ENCODE results near the gene ADAMTSL5. TPM values are rescaled to one million over a fixed set of nuclear protein-coding genes. Genes with fewer than 3 reads are reported as not detected.
"Not testable (repeated sequence)": the region's sequence is repeated elsewhere in the genome, so short reads cannot be mapped to it uniquely, and the experiment has no call there.

Gene ADAMTSL5
- total and polyA plus RNA-seq, 2 donors (not counting 1 experiment from before 2014, with no cell fraction given): 3.1 to 4.7 TPM

- no peak for TF ChIP-seq CTCF (conservative IDR thresholded peaks at IDR 0.05 in 1 of 2, IDR thresholded peaks at IDR 0.05 in 1 of 2; ENCODE audit: low read depth in 1 of 2, low read length in 2 of 2)
- no peak for TF ChIP-seq EZH2 (IDR thresholded peaks at IDR 0.05; ENCODE audit: low read length, missing control alignments)
- Histone ChIP-seq H3K4me3 (replicated peaks in 1 of 4; ENCODE audit: control extremely low read depth in 1 of 4, insufficient read depth in 1 of 4, low read depth in 3 of 4, low read length in 4 of 4) (no peak overlapping the region), H3K9ac (ENCODE audit: insufficient read depth, low read length) (peak overlapping the region; percentile 23), H4K20me1 (ENCODE audit: control insufficient read depth, extremely low read depth, insufficient read depth, low read length) (no peaks in the 10 kb centered on the region), H3K79me2 (ENCODE audit: control insufficient read depth, insufficient read depth, low read length) (no peaks in the 10 kb centered on the region), H3K27ac (ENCODE audit: insufficient read depth, low read length) (no peak overlapping the region), H3K9me3 (ENCODE audit: control insufficient read depth, insufficient read depth, low read depth, low read length) (no peaks in the 10 kb centered on the region), H3K4me1 (ENCODE audit: control insufficient read depth, extremely low read depth, insufficient read depth, low read length) (no peaks in the 10 kb centered on the region), H3K36me3 (ENCODE audit: control insufficient read depth, insufficient read depth, low read length) (no peaks in the 10 kb centered on the region), H2AFZ (ENCODE audit: low read length) (no peak overlapping the region), H3K4me2 (ENCODE audit: extremely low read depth, insufficient read depth, low read length) (no peak overlapping the region), H3K27me3 (ENCODE audit: control insufficient read depth, insufficient read depth, low read length) (peaks cover 21% of the 10 kb centered on the region)
- no peak for DNase-seq (ENCODE audit: low read depth in 2 of 2)
Observed at GRCh38 chr19:1521636-1522035, 8.8 kb upstream of the ADAMTSL5 start.

GRCh38 chr19:1520203-1520780 lies 7.5 kb upstream of the ADAMTSL5 start:
- TF ChIP-seq EZH2 (IDR thresholded peaks at IDR 0.05; ENCODE audit: low read length, missing control alignments): no peak
- no peak for DNase-seq (ENCODE audit: low read depth in 2 of 2)
- H3K4me3 ChIP-seq (replicated peaks in 1 of 4; ENCODE audit: control extremely low read depth in 1 of 4, insufficient read depth in 1 of 4, low read depth in 3 of 4, low read length in 4 of 4): no peak overlapping the region

GRCh38 chr19:1519802-1520201 lies 7.0 kb upstream of the ADAMTSL5 start:
- not testable (repeated sequence) for H3K4me3 ChIP-seq (replicated peaks in 1 of 4; ENCODE audit: control extremely low read depth in 1 of 4, insufficient read depth in 1 of 4, low read depth in 3 of 4, low read length in 4 of 4); H4K20me1 ChIP-seq (ENCODE audit: control insufficient read depth, extremely low read depth, insufficient read depth, low read length); H3K4me1 ChIP-seq (ENCODE audit: control insufficient read depth, extremely low read depth, insufficient read depth, low read length); H3K9me3 ChIP-seq (ENCODE audit: control insufficient read depth, insufficient read depth, low read depth, low read length); H3K79me2 ChIP-seq (ENCODE audit: control insufficient read depth, insufficient read depth, low read length); H3K27ac ChIP-seq (ENCODE audit: insufficient read depth, low read length); H3K4me2 ChIP-seq (ENCODE audit: extremely low read depth, insufficient read depth, low read length); H3K36me3 ChIP-seq (ENCODE audit: control insufficient read depth, insufficient read depth, low read length); H2AFZ ChIP-seq (ENCODE audit: low read length); DNase-seq (ENCODE audit: low read depth in 2 of 2); H3K9ac ChIP-seq (ENCODE audit: insufficient read depth, low read length)
- peaks cover 16% of the 10 kb centered on the region for H3K27me3 ChIP-seq (ENCODE audit: control insufficient read depth, insufficient read depth, low read length)

More at GRCh38 chr19:1520203-1520780, 7.5 kb upstream of the ADAMTSL5 start:
- Histone ChIP-seq H3K27me3 (ENCODE audit: control insufficient read depth, insufficient read depth, low read length) (peaks cover 20% of the 10 kb centered on the region), H3K4me2 (ENCODE audit: extremely low read depth, insufficient read depth, low read length) (no peak overlapping the region), H3K4me1 (ENCODE audit: control insufficient read depth, extremely low read depth, insufficient read depth, low read length) (no peaks in the 10 kb centered on the region), H2AFZ (ENCODE audit: low read length) (no peak overlapping the region), H3K9me3 (ENCODE audit: control insufficient read depth, insufficient read depth, low read depth, low read length) (no peaks in the 10 kb centered on the region), H3K36me3 (ENCODE audit: control insufficient read depth, insufficient read depth, low read length) (no peaks in the 10 kb centered on the region), H3K27ac (ENCODE audit: insufficient read depth, low read length) (no peak overlapping the region), H3K79me2 (ENCODE audit: control insufficient read depth, insufficient read depth, low read length) (no peaks in the 10 kb centered on the region), H4K20me1 (ENCODE audit: control insufficient read depth, extremely low read depth, insufficient read depth, low read length) (no peaks in the 10 kb centered on the region), H3K9ac (ENCODE audit: insufficient read depth, low read length) (no peak overlapping the region)

GRCh38 chr19:1518471-1518870 lies 5.7 kb upstream of the ADAMTSL5 start:
- no peak for DNase-seq (ENCODE audit: low read depth in 2 of 2)
- Histone ChIP-seq H3K79me2 (ENCODE audit: control insufficient read depth, insufficient read depth, low read length) (no peaks in the 10 kb centered on the region), H3K27ac (ENCODE audit: insufficient read depth, low read length) (no peak overlapping the region), H3K9ac (ENCODE audit: insufficient read depth, low read length) (no peak overlapping the region), H3K4me2 (ENCODE audit: extremely low read depth, insufficient read depth, low read length) (no peak overlapping the region), H3K4me3 (replicated peaks in 1 of 4; ENCODE audit: control extremely low read depth in 1 of 4, insufficient read depth in 1 of 4, low read depth in 3 of 4, low read length in 4 of 4) (no peak overlapping the region), H3K4me1 (ENCODE audit: control insufficient read depth, extremely low read depth, insufficient read depth, low read length) (no peaks in the 10 kb centered on the region), H3K27me3 (ENCODE audit: control insufficient read depth, insufficient read depth, low read length) (peaks cover 8% of the 10 kb centered on the region), H3K36me3 (ENCODE audit: control insufficient read depth, insufficient read depth, low read length) (no peaks in the 10 kb centered on the region), H3K9me3 (ENCODE audit: control insufficient read depth, insufficient read depth, low read depth, low read length) (no peaks in the 10 kb centered on the region), H2AFZ (ENCODE audit: low read length) (no peak overlapping the region), H4K20me1 (ENCODE audit: control insufficient read depth, extremely low read depth, insufficient read depth, low read length) (no peaks in the 10 kb centered on the region)
- no peak for TF ChIP-seq CTCF (conservative IDR thresholded peaks at IDR 0.05 in 1 of 2, IDR thresholded peaks at IDR 0.05 in 1 of 2; ENCODE audit: low read depth in 1 of 2, low read length in 2 of 2)
- TF ChIP-seq EZH2 (IDR thresholded peaks at IDR 0.05; ENCODE audit: low read length, missing control alignments): no peak

Measured in fibroblast of lung (primary cell).